OCI-LY7 (cell line): ENCODE measurements around the gene SFI1.
"Not testable (repeated sequence)": the region's sequence is repeated elsewhere in the genome, so short reads cannot be mapped to it uniquely, and the experiment has no call there.

ENCODE experiments used
- EZH2phosphoT487 ChIP-seq: fragments of 200-600 bp; sonication (generic); IDR thresholded peaks from 2 replicates; pipeline ENCODE4 v1.6.1; 2018; ENCODE audit warnings: low read depth, borderline replicate concordance, mild to moderate bottlenecking, mixed run types, antibody characterized with exemption, low read length, moderate library complexity, mixed read lengths
- TF ChIP-seq, protein P1 (sequence below): fragments of 200-600 bp; sonication (generic); conservative IDR thresholded peaks from 2 replicates; pipeline ENCODE4 v1.5.1; 2014; ENCODE audit warnings: mild to moderate bottlenecking, antibody characterized with exemption, low read length, moderate library complexity, mixed read lengths

DNA sequence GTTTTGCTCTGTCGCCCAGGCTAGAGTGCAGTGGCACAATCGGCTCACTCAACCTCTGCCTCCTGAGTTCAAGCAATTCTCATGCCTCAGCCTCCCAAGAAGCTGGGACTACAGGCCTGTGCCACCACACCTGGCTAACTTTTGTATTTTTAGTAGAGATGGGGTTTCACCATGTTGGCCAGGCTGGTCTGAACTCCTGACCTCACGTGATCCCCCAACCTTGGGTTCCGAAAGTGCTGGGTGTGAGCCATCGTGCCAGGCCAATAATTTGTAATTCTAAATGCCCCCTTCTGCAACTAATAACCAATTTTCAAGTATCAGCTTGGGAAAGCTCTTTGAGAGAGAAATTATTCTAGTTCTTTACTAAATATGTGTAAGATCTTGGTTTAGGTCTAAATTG is 3.0 kb upstream of the SFI1 start:
- TF ChIP-seq, protein P1, sequence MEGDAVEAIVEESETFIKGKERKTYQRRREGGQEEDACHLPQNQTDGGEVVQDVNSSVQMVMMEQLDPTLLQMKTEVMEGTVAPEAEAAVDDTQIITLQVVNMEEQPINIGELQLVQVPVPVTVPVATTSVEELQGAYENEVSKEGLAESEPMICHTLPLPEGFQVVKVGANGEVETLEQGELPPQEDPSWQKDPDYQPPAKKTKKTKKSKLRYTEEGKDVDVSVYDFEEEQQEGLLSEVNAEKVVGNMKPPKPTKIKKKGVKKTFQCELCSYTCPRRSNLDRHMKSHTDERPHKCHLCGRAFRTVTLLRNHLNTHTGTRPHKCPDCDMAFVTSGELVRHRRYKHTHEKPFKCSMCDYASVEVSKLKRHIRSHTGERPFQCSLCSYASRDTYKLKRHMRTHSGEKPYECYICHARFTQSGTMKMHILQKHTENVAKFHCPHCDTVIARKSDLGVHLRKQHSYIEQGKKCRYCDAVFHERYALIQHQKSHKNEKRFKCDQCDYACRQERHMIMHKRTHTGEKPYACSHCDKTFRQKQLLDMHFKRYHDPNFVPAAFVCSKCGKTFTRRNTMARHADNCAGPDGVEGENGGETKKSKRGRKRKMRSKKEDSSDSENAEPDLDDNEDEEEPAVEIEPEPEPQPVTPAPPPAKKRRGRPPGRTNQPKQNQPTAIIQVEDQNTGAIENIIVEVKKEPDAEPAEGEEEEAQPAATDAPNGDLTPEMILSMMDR = not testable (repeated sequence)
- not testable (repeated sequence) for TF ChIP-seq EZH2phosphoT487
